Measurements from ENCODE around the gene ZNF276. TPM values are rescaled to one million over a fixed set of nuclear protein-coding genes. Genes with fewer than 3 reads are reported as not detected.

Gene ZNF276
- polyA plus RNA-seq, 3 donors, result 2.2 to 54.5 (median 3.2) TPM

- Histone ChIP-seq H3K27me3 (ENCODE audit: control insufficient read depth in 2 of 2, insufficient read depth in 2 of 2, low read length in 2 of 2) (no peaks in the 10 kb centered on the region), H3K9me3 (replicated peaks in 1 of 2; ENCODE audit: control insufficient read depth in 1 of 2, insufficient read depth in 1 of 2, low read length in 2 of 2) (no peaks in the 10 kb centered on the region), H3K27ac (ENCODE audit: low read depth in 1 of 2, low read length in 2 of 2) (no peak overlapping the region), H3K4me1 (ENCODE audit: control insufficient read depth in 1 of 2, insufficient read depth in 2 of 2, low read length in 2 of 2) (peaks cover 8 to 10% of the 10 kb centered on the region in 2 donors), H3K79me2 (ENCODE audit: insufficient read depth, low read length) (no peaks in the 10 kb centered on the region), H3K36me3 (replicated peaks in 1 of 2; ENCODE audit: control insufficient read depth in 1 of 2, insufficient read depth in 2 of 2, low read length in 2 of 2) (peaks cover 52 to 60% of the 10 kb centered on the region in 2 donors), H3K4me2 (replicated peaks; ENCODE audit: extremely low read depth, low read length, poor library complexity, severe bottlenecking) (no peak overlapping the region), H2AFZ (ENCODE audit: insufficient read depth, low read depth, low read length, poor library complexity, severe bottlenecking) (no peak overlapping the region), H3K9ac (ENCODE audit: insufficient read depth, low read length, poor library complexity, severe bottlenecking) (no peak overlapping the region), H4K20me1 (ENCODE audit: insufficient read depth, low read length) (peaks cover 47% of the 10 kb centered on the region), H3K4me3 (replicated peaks in 1 of 3; ENCODE audit: low read depth in 2 of 3, low read length in 3 of 3) (no peak overlapping the region)
- Mint-ChIP-seq H3K4me3 (no peak overlapping the region), H3K27me3 (ENCODE audit: low read depth in 3 of 3) (peaks cover 0 to 7% (median 3%) of the 10 kb centered on the region in 3 donors), H3K4me1 (peaks cover 4% of the 10 kb centered on the region), H3K36me3 (peaks cover 40 to 61% of the 10 kb centered on the region in 2 donors), H3K27ac (peak overlapping the region in 1 of 7 donors; percentile 68), H3K9me3 (no peaks in the 10 kb centered on the region)
- 95% methylated on average over 26 of the region's 31 CpGs for WGBS (ENCODE audit: insufficient coverage)
- peak in 1 of 3 donors; percentile 5 for DNase-seq
- TF ChIP-seq CTCF (IDR thresholded peaks at IDR 0.05), result no peak
- intact Hi-C loops (cut with micrococcal nuclease), result no loop called here
Observed at GRCh38 chr16:89695086-89695874, 26.1 kb upstream of the ZNF276 start.

GRCh38 chr16:89695875-89696669 is 25.3 kb upstream of the ZNF276 start:
- WGBS (ENCODE audit: insufficient coverage), result 79% methylated on average over 18 of the region's 25 CpGs
- Mint-ChIP-seq H3K36me3 (peaks cover 35 to 54% of the 10 kb centered on the region in 2 donors), H3K9me3 (no peaks in the 10 kb centered on the region), H3K27ac (peak overlapping the region in 1 of 7 donors; percentile 12), H3K4me3 (no peak overlapping the region), H3K4me1 (peaks cover 7% of the 10 kb centered on the region), H3K27me3 (ENCODE audit: low read depth in 3 of 3) (peaks cover 0 to 7% (median 3%) of the 10 kb centered on the region in 3 donors)
- H3K4me3 ChIP-seq (replicated peaks in 1 of 3; ENCODE audit: low read depth in 2 of 3, low read length in 3 of 3), result no peak overlapping the region
- peaks cover 14 to 18% of the 10 kb centered on the region in 2 donors for H3K4me1 ChIP-seq (ENCODE audit: control insufficient read depth in 1 of 2, insufficient read depth in 2 of 2, low read length in 2 of 2)
- H2AFZ ChIP-seq (ENCODE audit: insufficient read depth, low read depth, low read length, poor library complexity, severe bottlenecking), result no peak overlapping the region
- H3K9me3 ChIP-seq (replicated peaks in 1 of 2; ENCODE audit: control insufficient read depth in 1 of 2, insufficient read depth in 1 of 2, low read length in 2 of 2), result no peaks in the 10 kb centered on the region
- H3K27ac ChIP-seq (ENCODE audit: low read depth in 1 of 2, low read length in 2 of 2), result no peak overlapping the region
- intact Hi-C loops (cut with micrococcal nuclease), result no loop called here
- TF ChIP-seq CTCF (IDR thresholded peaks at IDR 0.05), result no peak
- DNase-seq, result peak in 1 of 3 donors; percentile 4
- peaks cover 48 to 52% of the 10 kb centered on the region in 2 donors for H3K36me3 ChIP-seq (replicated peaks in 1 of 2; ENCODE audit: control insufficient read depth in 1 of 2, insufficient read depth in 2 of 2, low read length in 2 of 2)
- peaks cover 53% of the 10 kb centered on the region for H4K20me1 ChIP-seq (ENCODE audit: insufficient read depth, low read length)
- no peak overlapping the region for H3K9ac ChIP-seq (ENCODE audit: insufficient read depth, low read length, poor library complexity, severe bottlenecking)
- no peak overlapping the region for H3K4me2 ChIP-seq (replicated peaks; ENCODE audit: extremely low read depth, low read length, poor library complexity, severe bottlenecking)
- H3K79me2 ChIP-seq (ENCODE audit: insufficient read depth, low read length), result peaks cover 4% of the 10 kb centered on the region
- no peaks in the 10 kb centered on the region for H3K27me3 ChIP-seq (ENCODE audit: control insufficient read depth in 2 of 2, insufficient read depth in 2 of 2, low read length in 2 of 2)

All from CD14-positive monocyte (primary cell).